T-helper 1 cell treated with Interleukin-12 subunit alpha and Interleukin-12 subunit beta and Interleukin-4 antibody, amounts not matched to agents 30 μg/mL and 1 μg/mL, for 36 hours (primary cell): Measurements from ENCODE around the gene RNF44.

Source experiments
- H3K27ac Mint-ChIP-seq: one replicate; pipeline ENCODE4 v1.8.0; 2021; ENCODE audit warnings: mild to moderate bottlenecking, mixed read lengths
- H3K27me3 Mint-ChIP-seq: one replicate; pipeline ENCODE4 v1.8.0; 2021; ENCODE audit warnings: low read depth, mixed read lengths
- H3K36me3 Mint-ChIP-seq: one replicate; pipeline ENCODE4 v1.8.0; 2021; ENCODE audit warnings: low read depth, mixed read lengths
- H3K4me1 Mint-ChIP-seq: one replicate; pipeline ENCODE4 v1.8.0; 2021; ENCODE audit warnings: low read depth, mixed read lengths
- H3K4me3 Mint-ChIP-seq: one replicate; pipeline ENCODE4 v1.8.0; 2021; ENCODE audit warnings: mild to moderate bottlenecking, moderate library complexity, mixed read lengths
- H3K9me3 Mint-ChIP-seq: one replicate; pipeline ENCODE4 v1.8.0; 2021; ENCODE audit warnings: mixed read lengths

The RNF44 gene

DNA sequence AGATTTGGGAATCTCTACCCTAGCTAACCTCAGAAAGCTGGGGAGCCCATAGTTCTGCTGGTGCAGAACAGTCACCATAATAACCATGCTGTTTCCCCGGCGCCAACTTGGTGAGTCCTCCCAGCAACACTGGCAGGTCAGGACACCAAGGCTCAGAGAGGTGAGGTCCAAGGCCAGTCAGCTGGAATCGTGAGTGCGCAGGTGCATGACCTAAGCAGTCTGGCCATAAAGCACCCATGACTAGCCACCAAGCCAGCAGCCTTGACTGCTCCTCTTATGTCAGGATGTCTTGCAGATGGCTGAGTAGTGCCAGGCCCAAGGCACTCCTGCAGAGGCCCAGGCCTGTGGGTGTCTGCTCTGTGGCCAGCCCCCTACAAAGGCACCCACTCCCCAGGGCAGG, 2.6 kb downstream of the RNF44 start:
- Mint-ChIP-seq H3K4me3 (peak overlapping the region; percentile 99), H3K27me3 (no peaks in the 10 kb centered on the region), H3K4me1 (peaks cover 48% of the 10 kb centered on the region), H3K9me3 (no peaks in the 10 kb centered on the region), H3K27ac (peak overlapping the region; percentile 96), H3K36me3 (peaks cover 34% of the 10 kb centered on the region)

DNA sequence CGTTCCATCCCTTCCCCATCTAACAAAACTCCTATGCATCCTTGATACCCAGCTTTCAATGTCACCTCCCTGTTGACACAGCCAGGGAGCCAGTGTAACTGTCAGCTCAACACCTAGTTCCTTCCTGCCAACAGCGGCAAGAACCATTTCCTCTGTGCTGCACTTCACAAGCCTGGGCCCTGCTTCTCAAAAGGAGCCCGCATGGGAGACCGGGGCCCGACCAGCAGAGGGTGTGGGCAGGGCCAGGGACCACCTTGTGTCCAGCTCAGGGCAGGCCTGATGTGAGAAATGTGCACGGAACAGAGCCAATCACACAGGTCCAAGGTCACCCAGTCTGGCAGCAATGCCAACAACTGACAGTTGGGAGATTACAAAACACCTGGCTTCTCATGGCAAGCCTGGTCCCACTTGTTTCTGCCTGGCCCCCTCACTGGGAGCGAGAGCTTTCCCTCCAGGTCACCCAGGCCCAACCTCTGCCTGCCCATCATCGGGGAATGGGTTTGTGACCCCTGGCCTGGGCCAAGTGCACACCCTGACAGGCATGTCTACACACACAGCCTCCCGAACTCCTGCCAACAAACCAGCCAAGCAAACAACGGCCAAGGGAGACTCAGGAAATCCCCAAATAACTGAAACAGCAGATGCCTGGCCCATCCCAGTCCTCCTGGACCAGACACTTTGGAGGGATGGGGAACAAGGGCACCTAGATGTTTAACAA, 3.1 kb downstream of the RNF44 start:
- Mint-ChIP-seq H3K27me3 (no peaks in the 10 kb centered on the region), H3K36me3 (peaks cover 37% of the 10 kb centered on the region), H3K4me1 (peaks cover 48% of the 10 kb centered on the region), H3K27ac (peak overlapping the region; percentile 96), H3K9me3 (no peaks in the 10 kb centered on the region), H3K4me3 (peak overlapping the region; percentile 99)

DNA sequence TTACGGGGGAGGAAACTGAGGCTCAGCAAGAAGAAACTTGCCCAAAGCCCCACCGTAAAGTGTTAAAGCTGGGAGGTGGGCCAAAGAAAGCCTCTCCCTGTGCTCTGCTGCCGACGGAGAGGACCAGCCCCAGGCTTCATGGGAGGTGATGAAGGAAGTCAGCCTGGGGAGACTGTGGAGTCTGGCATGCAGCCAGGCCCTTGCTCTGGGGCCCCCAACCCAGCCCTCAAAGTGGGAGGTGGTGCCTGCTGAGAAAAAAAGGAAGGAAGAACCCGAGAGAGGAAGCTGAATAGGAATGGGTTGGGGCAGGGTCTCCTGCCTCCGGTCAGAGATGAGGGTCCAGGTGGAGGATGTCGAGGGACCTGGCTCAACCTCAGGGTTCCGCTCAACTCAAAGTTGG, 3.8 kb downstream of the RNF44 start:
- Mint-ChIP-seq H3K4me3 (peak overlapping the region; percentile 99), H3K36me3 (peaks cover 39% of the 10 kb centered on the region), H3K9me3 (no peaks in the 10 kb centered on the region), H3K4me1 (peaks cover 43% of the 10 kb centered on the region), H3K27ac (peak overlapping the region; percentile 96), H3K27me3 (no peaks in the 10 kb centered on the region)

DNA sequence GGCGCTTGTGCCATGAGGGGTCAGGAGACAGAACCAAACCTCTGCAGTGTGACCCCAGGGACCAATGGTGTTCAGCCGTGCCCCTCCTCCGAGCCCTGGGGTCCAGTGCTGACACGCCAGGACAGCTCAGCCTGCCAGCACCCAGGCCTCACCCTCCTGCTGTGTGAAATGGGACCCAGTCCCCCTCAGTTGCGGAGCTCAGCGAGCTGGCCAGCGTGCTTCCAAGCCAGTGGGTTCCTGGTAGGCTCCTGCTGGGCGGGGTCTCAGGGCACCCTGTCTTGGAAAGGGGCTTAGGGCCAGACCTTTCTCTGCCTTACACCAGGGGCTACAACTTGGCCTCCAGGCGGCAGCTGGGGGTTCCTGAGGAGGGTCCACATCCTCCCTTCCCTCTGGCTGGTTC, 4.4 kb downstream of the RNF44 start:
- peak overlapping the region; percentile 99 for H3K4me3 Mint-ChIP-seq
- no peaks in the 10 kb centered on the region for H3K9me3 Mint-ChIP-seq
- no peaks in the 10 kb centered on the region for H3K27me3 Mint-ChIP-seq
- H3K36me3 Mint-ChIP-seq: peaks cover 43% of the 10 kb centered on the region
- peak overlapping the region; percentile 96 for H3K27ac Mint-ChIP-seq
- H3K4me1 Mint-ChIP-seq: peaks cover 37% of the 10 kb centered on the region

DNA sequence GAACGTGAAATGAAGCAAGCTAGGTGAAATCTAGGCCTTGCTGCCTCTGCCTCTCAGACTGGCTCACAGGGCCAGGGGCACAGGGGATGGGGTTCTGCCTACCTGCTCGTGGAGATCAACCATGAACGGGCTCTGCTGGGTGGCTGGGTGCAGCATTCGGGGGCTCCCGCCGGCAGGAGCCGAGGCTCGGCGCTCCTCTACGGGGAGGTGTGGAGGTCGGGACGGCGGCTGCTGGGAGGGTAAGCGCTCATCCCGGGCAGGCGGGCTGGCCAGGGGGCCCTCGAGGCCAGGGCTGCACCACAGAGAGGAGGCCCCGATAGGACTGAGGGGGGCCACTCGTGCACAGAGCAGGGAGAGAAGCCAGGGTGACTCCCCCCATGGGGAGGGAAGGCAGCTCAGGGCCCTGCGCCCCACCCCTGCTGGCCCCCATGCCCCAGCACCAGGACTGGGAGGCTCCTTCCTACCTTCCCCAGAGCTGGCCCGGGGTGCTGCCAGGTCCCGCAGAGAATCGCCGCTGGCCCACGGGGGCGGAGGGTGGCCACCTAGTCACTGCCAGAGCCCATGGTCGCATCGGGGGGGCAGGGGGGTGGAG, 5.2 kb downstream of the RNF44 start:
- Mint-ChIP-seq H3K4me1 (peaks cover 37% of the 10 kb centered on the region), H3K27me3 (no peaks in the 10 kb centered on the region), H3K4me3 (peak overlapping the region; percentile 85), H3K27ac (peak overlapping the region; percentile 41), H3K36me3 (peaks cover 45% of the 10 kb centered on the region), H3K9me3 (no peaks in the 10 kb centered on the region)

DNA sequence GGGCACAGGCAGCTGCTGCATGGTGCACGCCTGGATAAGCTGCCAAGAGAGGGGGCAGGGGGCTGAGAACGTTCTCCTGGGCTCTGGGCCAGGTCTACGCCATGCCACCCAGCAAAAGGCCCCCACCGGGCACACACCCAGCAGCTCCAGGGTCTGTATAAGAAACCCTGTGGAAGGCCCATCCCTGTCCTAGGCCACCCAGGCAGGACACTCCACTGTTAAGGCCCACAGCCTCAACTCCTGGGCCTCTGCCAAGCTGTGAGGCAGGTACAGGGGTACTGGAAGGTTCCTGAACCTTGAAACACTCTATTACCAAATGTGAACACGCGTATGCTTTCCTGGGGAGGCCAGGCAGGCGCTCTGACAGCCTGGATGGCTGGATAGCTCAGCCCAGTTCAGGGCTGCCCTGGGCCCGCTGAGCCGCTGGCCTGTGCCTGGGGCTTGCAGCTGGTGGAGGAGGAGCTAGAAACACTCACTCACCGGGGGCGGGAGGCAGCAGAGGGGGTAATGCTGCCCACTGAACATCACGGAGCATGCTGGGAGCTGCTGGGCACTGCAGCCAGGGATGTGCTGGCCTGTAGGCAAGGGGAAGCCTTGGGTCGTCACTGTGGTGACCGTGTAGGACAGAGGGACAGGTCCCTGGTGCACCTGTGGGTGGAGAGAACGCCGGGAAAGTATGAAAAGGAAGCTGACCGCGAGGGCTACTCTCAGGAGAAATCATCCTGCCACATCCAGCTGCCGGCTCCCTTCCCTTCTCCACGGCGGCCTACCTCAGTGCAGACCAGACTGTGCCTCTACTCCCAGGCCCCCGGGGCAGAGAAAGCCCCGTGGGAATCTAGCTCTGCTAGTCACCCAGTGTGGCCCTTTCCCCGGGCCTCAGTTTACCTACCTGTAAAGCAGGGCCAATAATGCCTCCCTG, 6.0 kb downstream of the RNF44 start:
- Mint-ChIP-seq H3K27me3 (no peaks in the 10 kb centered on the region), H3K9me3 (no peaks in the 10 kb centered on the region), H3K36me3 (peaks cover 48% of the 10 kb centered on the region), H3K4me1 (peaks cover 36% of the 10 kb centered on the region), H3K27ac (peak overlapping the region; percentile 91), H3K4me3 (peak overlapping the region; percentile 85)

DNA sequence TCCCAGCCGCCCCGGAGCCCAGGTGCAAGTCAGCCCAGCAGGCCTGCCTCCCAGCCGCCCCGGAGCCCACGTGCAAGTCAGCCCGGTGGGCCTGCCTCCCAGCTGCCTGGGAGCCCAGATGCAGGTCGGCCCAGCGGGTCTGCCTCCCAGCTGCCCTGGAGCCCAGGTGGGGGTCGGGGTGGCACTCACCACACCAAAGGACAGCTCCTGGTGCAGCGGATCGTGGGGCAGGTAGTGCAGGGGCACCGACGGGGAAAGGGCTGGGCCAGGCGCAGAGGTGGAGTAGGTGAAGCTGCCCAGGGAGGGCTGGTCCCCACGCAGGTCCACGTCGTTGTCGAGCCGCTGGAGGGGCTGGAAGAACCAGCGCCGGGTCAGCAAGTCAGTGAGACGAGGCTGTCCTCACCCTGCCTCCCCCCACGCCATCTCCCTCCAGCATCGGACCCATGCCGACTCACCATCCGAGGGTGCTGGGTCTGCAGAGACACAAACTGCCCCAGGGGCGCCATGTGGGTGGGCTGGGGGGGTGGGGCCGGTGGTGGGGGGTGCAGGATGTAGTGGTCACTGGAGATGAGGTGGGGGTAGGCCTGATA, 6.7 kb downstream of the RNF44 start:
- H3K4me3 Mint-ChIP-seq: peak overlapping the region; percentile 85
- H3K36me3 Mint-ChIP-seq: peaks cover 41% of the 10 kb centered on the region
- no peaks in the 10 kb centered on the region for H3K9me3 Mint-ChIP-seq
- no peaks in the 10 kb centered on the region for H3K27me3 Mint-ChIP-seq
- peaks cover 36% of the 10 kb centered on the region for H3K4me1 Mint-ChIP-seq
- H3K27ac Mint-ChIP-seq: peak overlapping the region; percentile 62

DNA sequence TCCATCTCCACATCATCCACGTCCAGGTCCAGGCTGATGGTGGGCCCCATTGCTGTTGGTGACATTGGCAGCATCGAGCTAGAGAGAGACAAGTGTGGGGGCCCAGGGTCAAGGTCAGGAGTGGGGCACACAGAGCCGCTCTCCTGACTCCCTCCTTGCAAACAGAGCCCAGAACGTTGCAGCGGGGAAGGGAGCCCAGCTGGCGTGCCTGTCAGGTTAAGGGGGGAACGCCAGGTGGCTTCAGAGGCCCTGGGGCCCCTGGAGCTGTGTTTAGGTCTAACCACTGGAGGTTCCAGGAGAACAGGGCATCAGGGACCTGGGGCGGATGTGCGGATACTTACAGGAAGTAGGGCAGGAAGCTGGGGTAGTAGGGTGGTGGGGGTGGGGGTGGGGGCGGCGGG, 7.5 kb downstream of the RNF44 start:
- peak overlapping the region; percentile 89 for H3K27ac Mint-ChIP-seq
- no peaks in the 10 kb centered on the region for H3K9me3 Mint-ChIP-seq
- peaks cover 30% of the 10 kb centered on the region for H3K4me1 Mint-ChIP-seq
- H3K36me3 Mint-ChIP-seq: peaks cover 42% of the 10 kb centered on the region
- H3K27me3 Mint-ChIP-seq: no peaks in the 10 kb centered on the region
- H3K4me3 Mint-ChIP-seq: peak overlapping the region; percentile 79

DNA sequence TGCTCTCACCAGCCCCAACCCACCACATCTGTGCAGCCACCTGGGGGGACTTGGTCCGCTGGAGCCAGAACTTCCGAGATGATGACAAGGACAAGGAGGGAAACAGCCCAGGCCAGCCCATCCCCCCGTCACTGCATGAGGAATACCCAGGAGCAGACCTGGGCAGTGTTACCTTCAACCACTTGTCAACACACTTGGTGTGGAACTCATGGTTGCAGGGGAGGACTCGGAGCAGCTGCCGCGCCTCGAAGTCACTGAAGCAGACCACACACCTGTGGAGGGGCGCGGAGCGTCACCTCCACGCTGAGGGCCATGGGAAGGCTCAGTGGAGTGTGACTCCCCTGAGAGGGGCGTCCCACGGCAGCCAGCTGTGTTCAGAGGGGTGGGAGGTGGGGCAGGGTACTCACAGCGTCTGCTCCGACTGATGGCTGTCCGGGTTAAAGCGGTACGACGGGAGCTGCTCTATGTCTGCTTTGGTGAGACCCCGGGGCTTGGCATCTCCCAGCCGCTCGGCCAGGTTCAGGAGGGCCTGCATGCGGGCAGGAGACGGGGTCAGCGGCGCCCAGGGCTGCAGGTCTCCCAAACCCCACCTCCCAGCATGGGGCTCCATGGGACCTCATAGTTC, 8.0 kb downstream of the RNF44 start:
- Mint-ChIP-seq H3K9me3 (no peaks in the 10 kb centered on the region), H3K4me3 (peak overlapping the region; percentile 79), H3K27me3 (no peaks in the 10 kb centered on the region), H3K27ac (peak overlapping the region; percentile 89), H3K4me1 (peaks cover 25% of the 10 kb centered on the region), H3K36me3 (peaks cover 37% of the 10 kb centered on the region)

DNA sequence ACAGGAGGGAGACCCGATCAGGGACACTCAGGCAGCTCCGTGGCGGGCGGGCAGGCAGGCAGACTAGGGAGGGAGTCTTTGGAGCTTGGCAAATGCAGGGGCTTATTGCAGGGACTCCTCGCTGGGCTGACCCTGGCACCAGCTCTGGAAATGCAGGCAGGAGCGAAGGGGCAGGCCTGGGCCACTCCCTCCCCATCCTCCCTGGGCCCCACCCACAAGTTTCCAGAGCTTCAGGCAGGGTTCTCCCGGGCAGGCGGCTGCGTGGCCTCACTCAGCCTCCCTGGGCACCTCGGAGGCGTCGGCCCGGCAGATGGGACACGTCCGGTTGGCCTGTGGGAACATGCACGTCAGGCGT, 8.5 kb downstream of the RNF44 start:
- H3K9me3 Mint-ChIP-seq: no peaks in the 10 kb centered on the region
- H3K27ac Mint-ChIP-seq: no peak overlapping the region
- no peaks in the 10 kb centered on the region for H3K27me3 Mint-ChIP-seq
- peak overlapping the region; percentile 10 for H3K4me3 Mint-ChIP-seq
- peaks cover 34% of the 10 kb centered on the region for H3K36me3 Mint-ChIP-seq
- H3K4me1 Mint-ChIP-seq: peaks cover 20% of the 10 kb centered on the region

DNA sequence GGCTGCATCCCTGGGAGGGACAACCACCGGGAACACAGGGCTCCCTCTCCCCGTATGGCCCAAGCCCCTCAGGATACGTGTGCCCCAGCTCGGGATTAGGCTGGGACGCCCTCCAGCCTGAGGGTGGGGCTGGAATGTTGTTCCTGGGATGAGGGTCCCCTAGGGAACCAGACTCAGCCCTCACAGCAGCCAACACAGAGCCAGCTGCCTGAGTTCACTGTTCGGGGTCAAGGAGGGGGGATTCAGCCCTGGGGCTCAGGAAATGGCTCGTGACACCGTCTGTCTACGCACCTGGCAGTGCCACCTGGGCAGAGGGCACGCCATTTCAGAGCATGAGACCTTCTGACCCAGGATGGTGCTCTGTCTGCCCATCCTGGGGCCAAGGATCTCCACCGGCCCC, 8.9 kb downstream of the RNF44 start:
- Mint-ChIP-seq H3K4me1 (peaks cover 15% of the 10 kb centered on the region), H3K9me3 (no peaks in the 10 kb centered on the region), H3K27ac (peak overlapping the region; percentile 55), H3K4me3 (peak overlapping the region; percentile 10), H3K36me3 (peaks cover 31% of the 10 kb centered on the region), H3K27me3 (no peaks in the 10 kb centered on the region)

DNA sequence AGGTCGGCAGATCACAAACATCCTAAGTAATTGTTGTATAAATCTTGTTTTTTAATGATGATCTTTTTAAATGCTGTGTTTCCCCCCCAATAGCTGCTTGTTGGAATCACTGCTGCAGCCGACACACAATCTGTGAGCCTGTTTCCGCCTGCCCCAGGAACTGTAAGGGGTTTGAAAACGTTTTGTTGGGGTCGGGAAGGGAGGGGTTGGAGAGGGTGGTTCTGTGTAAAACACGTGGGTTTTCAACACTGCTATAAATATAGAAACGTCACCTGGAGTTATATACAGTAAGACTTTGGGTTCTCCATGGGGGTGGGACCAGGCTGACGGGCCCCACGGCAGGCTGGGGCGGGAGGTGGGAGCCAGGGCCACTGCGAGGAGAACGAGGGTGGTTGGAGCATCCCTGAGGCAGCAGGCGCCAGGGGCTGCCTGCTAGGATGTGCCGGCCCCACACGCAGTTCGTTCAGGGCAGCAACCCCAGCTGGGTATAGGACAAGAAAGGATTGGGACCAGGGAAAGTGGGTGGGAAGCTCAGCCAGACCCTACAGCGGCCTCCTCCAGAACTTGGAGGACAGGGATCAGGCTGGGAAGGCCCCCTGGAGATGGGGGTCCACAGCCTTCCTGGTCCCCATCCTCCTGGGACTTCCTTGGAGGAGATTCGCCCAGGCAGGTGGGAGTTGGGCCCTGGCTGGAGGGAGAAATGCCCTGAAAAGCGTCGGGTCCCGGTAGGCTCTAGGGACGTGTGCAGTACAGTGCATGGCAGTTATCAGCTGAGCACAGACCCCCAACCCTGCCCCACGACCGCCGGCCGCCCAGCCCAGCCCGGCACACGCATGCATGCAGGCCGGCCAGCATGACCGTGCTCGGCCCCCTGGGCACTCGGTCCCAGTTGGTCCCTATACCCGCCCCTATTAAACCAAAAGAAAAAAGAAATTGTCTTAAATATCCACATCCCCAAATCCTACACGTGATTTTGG, 9.7 kb downstream of the RNF44 start:
- Mint-ChIP-seq H3K27ac (no peak overlapping the region), H3K4me3 (no peak overlapping the region), H3K36me3 (peaks cover 29% of the 10 kb centered on the region), H3K9me3 (no peaks in the 10 kb centered on the region), H3K4me1 (peaks cover 12% of the 10 kb centered on the region), H3K27me3 (no peaks in the 10 kb centered on the region)

DNA sequence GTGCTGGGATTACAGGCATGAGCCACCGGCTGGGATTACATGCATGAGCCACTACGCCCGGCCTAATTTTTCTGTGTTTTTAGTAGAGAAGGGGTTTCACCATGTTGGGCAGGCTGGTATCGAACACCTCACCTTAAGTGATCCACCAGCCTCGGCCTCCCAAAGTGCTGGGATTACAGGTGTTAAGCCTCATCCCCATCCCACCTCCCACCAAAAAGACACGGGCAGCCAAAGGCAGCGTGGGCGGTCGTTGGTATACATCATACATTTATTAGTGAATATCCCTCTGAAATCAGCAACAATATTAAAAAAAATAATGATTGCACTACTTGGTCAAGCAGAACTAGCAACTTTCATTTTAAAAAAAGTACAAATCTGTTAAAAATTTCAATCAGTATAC, 10.7 kb downstream of the RNF44 start:
- Mint-ChIP-seq H3K27ac (no peak overlapping the region), H3K9me3 (no peaks in the 10 kb centered on the region), H3K4me1 (peaks cover 9% of the 10 kb centered on the region), H3K27me3 (no peaks in the 10 kb centered on the region), H3K36me3 (peaks cover 27% of the 10 kb centered on the region), H3K4me3 (no peak overlapping the region)
